T-cell (primary cell): ENCODE measurements around the gene FAM234B. TPM values are rescaled to one million over a fixed set of nuclear protein-coding genes. Genes with fewer than 3 reads are reported as not detected.
A peak's percentile ranks its signal among the peaks of the same experiment; 100 is the strongest.
"Not testable (repeated sequence)": the region's sequence is repeated elsewhere in the genome, so short reads cannot be mapped to it uniquely, and the experiment has no call there.

ENCODE experiments used
- ATAC-seq, 4 experiments: fragments of 200-7000 bp in 3 of 4; fragments of 150-1000 bp in 1 of 4; cut with Tn5 transposase; replicated peaks in 1 of 4; 1 replicate in 3 of 4; 2 replicates in 1 of 4; pipeline ENCODE4 v1.10.0; 2021; ENCODE audit warnings: moderate library complexity in 3 of 4, mild to moderate bottlenecking in 2 of 4, moderate number of reproducible peaks in 1 of 4
- CTCF ChIA-PET, 2 donors: fragments of 300-600 bp; sonication (Branson Sonifier 250); formaldehyde crosslinking; loops; one replicate each; lab custom pipeline; 2022; ENCODE audit warnings: antibody characterized with exemption in 2 of 2; lab: Charles Lee
- POLR2A ChIA-PET, 2 donors: fragments of 300-600 bp; sonication (Branson Sonifier 250); formaldehyde crosslinking; loops; one replicate each; lab custom pipeline; 2022; ENCODE audit warnings: antibody characterized with exemption in 2 of 2; lab: Charles Lee
- DNase-seq, 35 experiments: peaks; one replicate each; pipeline versions ENCODE4 v3.0.0 to v3.0.0-alpha.2; 2013 to 2023
- H3K27ac ChIP-seq: one replicate; pipeline ENCODE4 v1.5.1; 2013; ENCODE audit warnings: low read length
- H3K27me3 ChIP-seq, 2 experiments: replicated peaks in 1 of 2; 1 replicate in 1 of 2; 2 replicates in 1 of 2; pipeline versions ENCODE4 v1.6.1 to v1.7.0; 2013; ENCODE audit warnings: low read length in 1 of 2, mixed read lengths in 1 of 2; ENCODE audit not compliant: control insufficient read depth in 2 of 2, insufficient read depth in 2 of 2; ENCODE audit errors: extremely low read depth in 1 of 2
- H3K36me3 ChIP-seq, 2 donors: 1 replicate in 1 of 2; 2 replicates in 1 of 2; pipeline versions ENCODE4 v1.6.1 to v1.7.0; 2013; ENCODE audit warnings: low read length in 1 of 2; ENCODE audit not compliant: control insufficient read depth in 2 of 2, insufficient read depth in 1 of 2; ENCODE audit errors: extremely low read depth in 1 of 2
- H3K4me1 ChIP-seq, 2 experiments: 1 replicate in 1 of 2; 2 replicates in 1 of 2; pipeline versions ENCODE4 v1.6.1 to v1.7.0; 2013; ENCODE audit warnings: low read length in 2 of 2, mixed read lengths in 1 of 2; ENCODE audit not compliant: insufficient read depth in 2 of 2, control insufficient read depth in 1 of 2; ENCODE audit errors: extremely low read depth in 1 of 2
- H3K4me3 ChIP-seq, 2 donors: 1 replicate in 1 of 2; 2 replicates in 1 of 2; pipeline versions ENCODE4 v1.5.1 to v1.7.0; 2013; ENCODE audit warnings: mild to moderate bottlenecking in 2 of 2, low read length in 1 of 2, moderate library complexity in 1 of 2; ENCODE audit not compliant: control insufficient read depth in 1 of 2; ENCODE audit errors: extremely low read depth in 1 of 2
- H3K9me3 ChIP-seq: 2 replicates; pipeline ENCODE4 v1.7.0; 2013
- H3K27ac Mint-ChIP-seq, 2 donors: one replicate each; pipeline ENCODE4 v1.8.0; 2020 to 2021; ENCODE audit warnings: mild to moderate bottlenecking in 2 of 2, mixed read lengths in 2 of 2
- H3K27me3 Mint-ChIP-seq, 2 donors: one replicate each; pipeline ENCODE4 v1.8.0; 2021 to 2022; ENCODE audit warnings: mixed read lengths in 2 of 2
- H3K36me3 Mint-ChIP-seq: one replicate; pipeline ENCODE4 v1.8.0; 2021; ENCODE audit warnings: mixed read lengths
- H3K4me1 Mint-ChIP-seq, 3 donors: one replicate each; pipeline ENCODE4 v1.8.0; 2020 to 2022; ENCODE audit warnings: mixed read lengths in 3 of 3, mild to moderate bottlenecking in 1 of 3
- H3K4me3 Mint-ChIP-seq, 3 donors: one replicate each; pipeline ENCODE4 v1.8.0; 2020 to 2022; ENCODE audit warnings: mild to moderate bottlenecking in 3 of 3, mixed read lengths in 3 of 3, moderate library complexity in 3 of 3
- H3K9me3 Mint-ChIP-seq, 3 donors: one replicate each; pipeline ENCODE4 v1.8.0; 2020 to 2022; ENCODE audit warnings: mixed read lengths in 3 of 3
- WGBS: methylation state at CpG from one replicate; pipeline ENCODE4 v1.1.5; 2013; ENCODE audit warnings: missing lambda C conversion rate; ENCODE audit not compliant: insufficient coverage; 5-methylcytosine and 5-hydroxymethylcytosine counted together
- total RNA-seq, 35 experiments: library from RNA in 6 of 35; stranded (reverse) in 6 of 35; fragments of 120-200 nt in 1 of 35; gene quantifications; one replicate each; pipeline versions ENCODE4 v1.2.1 to v1.2.4 and lab custom pipeline; 2013 to 2026

FAM234B gene
- total RNA-seq, 5 donors from 2014 or later (not counting 1 experiment from before 2014, with no cell fraction given) = 4.3 to 5.8 (median 4.6) TPM

DNA sequence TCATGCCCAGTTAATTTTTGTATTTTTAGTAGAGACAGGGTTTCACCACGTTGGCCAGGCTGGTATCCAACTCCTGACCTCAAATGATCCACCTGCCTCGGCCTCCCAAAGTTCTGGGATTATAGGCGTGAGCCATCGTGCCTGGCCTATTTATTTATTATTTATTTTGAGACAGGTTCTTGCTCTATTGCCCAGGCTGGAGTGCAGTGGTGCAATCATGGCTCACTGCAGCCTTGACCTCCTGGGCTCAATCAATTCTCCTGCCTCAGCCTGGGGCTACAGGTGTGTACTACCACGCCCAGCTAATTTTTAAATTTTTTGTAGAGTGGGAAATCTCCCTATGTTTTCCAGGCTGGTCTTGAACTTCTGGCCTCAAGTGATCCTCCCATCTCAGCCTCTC is 8.8 kb upstream of the FAM234B start:
- not testable (repeated sequence) for H3K27me3 ChIP-seq, H3K27me3 Mint-ChIP-seq, ATAC-seq, H3K4me3 Mint-ChIP-seq, H3K4me1 Mint-ChIP-seq, H3K36me3 ChIP-seq, DNase-seq, H3K9me3 ChIP-seq, H3K4me3 ChIP-seq, H3K36me3 Mint-ChIP-seq, H3K27ac ChIP-seq, H3K9me3 Mint-ChIP-seq, H3K27ac Mint-ChIP-seq, H3K4me1 ChIP-seq
- ChIA-PET CTCF (interaction anchor here in 1 of 2 donors (0.6 to 0.7 kb wide), 2 partner anchors 38 to 177 kb away, joined by 6 read pairs; no protein-coding TSS in a partner anchor), POLR2A (interaction anchor here in 1 of 2 donors (0.7 kb wide), 1 partner anchor 7 kb away, joined by 11 read pairs; no protein-coding TSS in a partner anchor)
- WGBS = no CpG with 5 or more reads among the region's 5 CpGs

DNA sequence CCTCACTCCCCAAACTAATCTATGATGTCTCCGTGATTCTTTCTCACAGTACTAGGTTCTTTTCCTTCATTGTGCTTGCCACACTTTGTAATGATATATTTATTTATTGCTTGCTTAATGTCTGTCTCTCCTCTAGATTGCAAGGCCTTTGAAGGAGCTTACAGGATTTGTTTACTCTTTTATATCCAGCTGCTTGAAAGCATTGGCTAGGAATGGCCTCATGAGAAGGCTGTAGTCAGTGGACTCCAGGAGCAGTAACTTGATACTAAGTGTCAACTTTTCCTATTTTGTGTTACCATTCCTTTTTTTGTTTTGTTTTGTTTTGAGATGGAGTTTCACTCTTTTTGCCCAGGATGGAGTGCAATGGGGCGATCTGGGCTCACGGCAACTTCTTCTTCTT is 7.3 kb upstream of the FAM234B start:
- H3K27ac Mint-ChIP-seq = no peak overlapping the region
- no peak overlapping the region for H3K4me3 ChIP-seq
- H3K27me3 Mint-ChIP-seq = no peaks in the 10 kb centered on the region
- no peak for DNase-seq
- POLR2A ChIA-PET = no interaction called here
- peaks cover 0 to 2% of the 10 kb centered on the region in 2 experiments for H3K27me3 ChIP-seq
- H3K4me3 Mint-ChIP-seq = no peak overlapping the region
- H3K36me3 ChIP-seq = no peaks in the 10 kb centered on the region
- H3K9me3 Mint-ChIP-seq = no peaks in the 10 kb centered on the region
- no peak overlapping the region for H3K27ac ChIP-seq
- no peaks in the 10 kb centered on the region for H3K4me1 ChIP-seq
- H3K36me3 Mint-ChIP-seq = no peaks in the 10 kb centered on the region
- ATAC-seq = no peak
- no peaks in the 10 kb centered on the region for H3K4me1 Mint-ChIP-seq
- 90% methylated on average over 2 of the region's 3 CpGs for WGBS
- no peaks in the 10 kb centered on the region for H3K9me3 ChIP-seq
- CTCF ChIA-PET = interaction anchor here in 1 of 2 donors (0.7 kb wide), 1 partner anchor 1148 kb away, joined by 3 read pairs; no protein-coding TSS in a partner anchor

DNA sequence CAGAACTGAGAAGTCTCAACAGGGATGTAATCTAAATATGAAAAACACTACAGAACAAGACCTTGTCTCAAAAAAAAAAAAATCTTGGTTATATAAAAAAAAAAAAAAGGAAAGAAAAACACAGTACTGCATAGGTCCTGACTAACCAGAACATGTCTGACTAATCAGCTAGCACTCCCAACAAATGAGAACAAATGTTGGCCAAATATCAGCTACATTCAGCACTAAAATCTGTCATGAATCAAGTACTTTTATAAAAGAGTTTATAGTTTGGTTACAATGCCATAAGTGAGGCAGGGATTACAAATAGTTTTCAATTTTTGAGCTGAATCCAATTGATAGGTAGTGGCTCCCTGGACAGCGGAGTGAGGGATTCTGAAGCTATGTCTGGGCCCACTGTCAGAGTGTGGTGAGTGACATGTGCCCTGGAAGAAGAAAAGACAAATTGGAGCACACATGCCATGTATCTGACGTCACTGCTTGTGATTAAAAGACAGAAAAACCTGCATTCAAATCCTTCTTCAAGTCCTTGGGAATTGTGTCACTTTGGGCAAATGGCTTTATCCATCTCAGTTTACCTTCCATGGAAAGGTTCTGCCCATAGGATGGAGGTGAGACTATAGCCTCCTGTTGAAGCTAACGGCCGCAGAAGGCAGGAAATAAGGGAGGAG is 5.6 kb upstream of the FAM234B start:
- Mint-ChIP-seq H3K4me1 (no peaks in the 10 kb centered on the region), H3K9me3 (no peaks in the 10 kb centered on the region), H3K4me3 (no peak overlapping the region), H3K27me3 (peaks cover 3 to 5% of the 10 kb centered on the region in 2 donors), H3K36me3 (no peaks in the 10 kb centered on the region), H3K27ac (no peak overlapping the region)
- 84% methylated on average over 4 of the region's 4 CpGs for WGBS
- ATAC-seq = no peak
- H3K27me3 ChIP-seq = peaks cover 0 to 4% of the 10 kb centered on the region in 2 experiments
- no peak for DNase-seq
- no peaks in the 10 kb centered on the region for H3K9me3 ChIP-seq
- no peak overlapping the region for H3K27ac ChIP-seq
- H3K4me3 ChIP-seq = no peak overlapping the region
- no peaks in the 10 kb centered on the region for H3K4me1 ChIP-seq
- CTCF ChIA-PET = interaction anchor here in 1 of 2 donors (0.6 to 1.1 kb wide), 2 partner anchors 25 to 55 kb away, joined by 3 to 5 read pairs; no protein-coding TSS in a partner anchor
- no peaks in the 10 kb centered on the region for H3K36me3 ChIP-seq
- POLR2A ChIA-PET = no interaction called here

- CTCF ChIA-PET = interaction anchor here in 1 of 2 donors (1.1 kb wide), 1 partner anchor 55 kb away, joined by 5 read pairs; no protein-coding TSS in a partner anchor
- POLR2A ChIA-PET = no interaction called here
- H3K27ac Mint-ChIP-seq = no peak overlapping the region
Measured at GRCh38 chr12:13039328-13039956, 4.7 kb upstream of the FAM234B start.

DNA sequence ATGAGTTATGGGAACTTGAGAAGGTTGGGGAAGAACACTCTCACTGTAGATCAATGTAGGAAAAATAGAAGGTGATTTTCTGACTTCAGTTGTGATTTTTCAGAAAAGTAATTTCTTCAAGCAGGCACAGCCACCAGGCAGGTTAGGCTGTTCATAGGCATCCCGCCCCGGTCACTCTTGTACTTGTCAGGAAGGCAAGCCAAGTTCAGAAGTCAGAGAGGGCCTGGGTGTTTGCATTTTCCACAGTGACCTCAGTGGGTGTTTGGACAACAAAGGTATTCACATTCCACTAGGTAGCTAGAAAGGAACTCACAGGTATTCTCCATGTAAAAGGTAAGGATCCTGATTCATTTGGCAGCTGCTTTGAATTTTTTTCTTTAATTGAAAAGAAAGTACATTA is 3.0 kb upstream of the FAM234B start:
- no peak for ATAC-seq
- Histone ChIP-seq H3K4me3 (no peak overlapping the region), H3K9me3 (no peaks in the 10 kb centered on the region), H3K36me3 (no peaks in the 10 kb centered on the region), H3K27me3 (peaks cover 0 to 4% of the 10 kb centered on the region in 2 experiments), H3K27ac (no peak overlapping the region), H3K4me1 (peaks cover 0 to 10% of the 10 kb centered on the region in 2 experiments)
- peaks cover 3 to 5% of the 10 kb centered on the region in 2 donors for H3K27me3 Mint-ChIP-seq
- DNase-seq = no peak
- CTCF ChIA-PET = no interaction called here
- H3K9me3 Mint-ChIP-seq = no peaks in the 10 kb centered on the region
- H3K36me3 Mint-ChIP-seq = no peaks in the 10 kb centered on the region
- H3K4me1 Mint-ChIP-seq = peaks cover 9 to 19% (median 15%) of the 10 kb centered on the region in 3 donors
- POLR2A ChIA-PET = no interaction called here
- H3K27ac Mint-ChIP-seq = no peak overlapping the region
- WGBS = 100% methylated on average over 2 of the region's 2 CpGs
- H3K4me3 Mint-ChIP-seq = no peak overlapping the region

More at GRCh38 chr12:13039328-13039956, 4.7 kb upstream of the FAM234B start:
- Mint-ChIP-seq H3K4me1 (peaks cover 0 to 6% (median 5%) of the 10 kb centered on the region in 3 donors), H3K36me3 (no peaks in the 10 kb centered on the region), H3K27me3 (peaks cover 3 to 5% of the 10 kb centered on the region in 2 donors), H3K4me3 (no peak overlapping the region), H3K9me3 (no peaks in the 10 kb centered on the region)
- no peaks in the 10 kb centered on the region for H3K9me3 ChIP-seq
- H3K27ac ChIP-seq = no peak overlapping the region
- H3K36me3 ChIP-seq = no peaks in the 10 kb centered on the region
- H3K27me3 ChIP-seq = peaks cover 0 to 4% of the 10 kb centered on the region in 2 experiments
- no peak overlapping the region for H3K4me3 ChIP-seq
- 20% methylated on average over 1 of the region's 5 CpGs for WGBS
- H3K4me1 ChIP-seq = peaks cover 0 to 6% of the 10 kb centered on the region in 2 experiments
- DNase-seq (no peak), ATAC-seq (no peak)

GRCh38 chr12:13042666-13043230 is 1.4 kb upstream of the FAM234B start:
- ChIA-PET POLR2A (interaction anchor here (0.5 to 0.6 kb wide), 2 partner anchors 8 to 22 kb away, joined by 4 to 11 read pairs; no protein-coding TSS in a partner anchor), CTCF (no interaction called here)
- peaks cover 0 to 10% of the 10 kb centered on the region in 2 experiments for H3K4me1 ChIP-seq
- peaks cover 3 to 5% of the 10 kb centered on the region in 2 donors for H3K27me3 Mint-ChIP-seq
- no peak overlapping the region for H3K27ac ChIP-seq
- peaks cover 9 to 21% (median 19%) of the 10 kb centered on the region in 3 donors for H3K4me1 Mint-ChIP-seq
- no peaks in the 10 kb centered on the region for H3K9me3 Mint-ChIP-seq
- no peaks in the 10 kb centered on the region for H3K36me3 ChIP-seq
- WGBS = 73% methylated on average over 2 of the region's 4 CpGs
- H3K4me3 ChIP-seq = no peak overlapping the region
- peaks cover 0 to 4% of the 10 kb centered on the region in 2 experiments for H3K27me3 ChIP-seq
- ATAC-seq (no peak), DNase-seq (no peak)
- no peaks in the 10 kb centered on the region for H3K9me3 ChIP-seq
- peak overlapping the region in 2 of 3 donors; percentile 83 to 85 for H3K4me3 Mint-ChIP-seq
- H3K36me3 Mint-ChIP-seq = no peaks in the 10 kb centered on the region
- no peak overlapping the region for H3K27ac Mint-ChIP-seq
